Tongue (tissue), 2 donors: ENCODE results near the gene AAGAB. TPM values are rescaled to one million over a fixed set of nuclear protein-coding genes. Genes with fewer than 3 reads are reported as not detected.
"Not testable (repeated sequence)": the region's sequence is repeated elsewhere in the genome, so short reads cannot be mapped to it uniquely, and the experiment has no call there.

ENCODE experiments used
- DNase-seq: peaks from one replicate; pipeline ENCODE4 v3.0.0-alpha.2; 2015
- total RNA-seq: library from RNA; depleted of rRNA; stranded (reverse); fragments of >200 nt; gene quantifications from one replicate; pipeline ENCODE4 v1.2.3, GENCODE V29; 2014

AAGAB gene
- 21.2 TPM for total RNA-seq

- DNase-seq, result peak; percentile 98
Measured at GRCh38 chr15:67254238-67255175, at the start of gene AAGAB, which contains the start of gene IQCH. TSS of gene AAGAB (minus strand) at chr15:67254661. CDS start at chr15:67254631, 30 bp downstream. TSS of gene IQCH (plus strand) at chr15:67254786. CDS start at chr15:67254897, 111 bp downstream.

- peak; percentile 36 for DNase-seq
Measured at GRCh38 chr15:67303490-67304363, 49.3 kb upstream of the AAGAB start.

- DNase-seq, result peak; percentile 22
Measured at GRCh38 chr15:67300266-67301025, 46.0 kb upstream of the AAGAB start.

GRCh38 chr15:67296684-67297083, 42.2 kb upstream of the AAGAB start:
- DNase-seq, result no peak

GRCh38 chr15:67296188-67296587, 41.7 kb upstream of the AAGAB start:
- no peak for DNase-seq

- no peak for DNase-seq
Measured at GRCh38 chr15:67290319-67290718, 35.9 kb upstream of the AAGAB start.

- not testable (repeated sequence) for DNase-seq
Measured at GRCh38 chr15:67286400-67286799, 31.9 kb upstream of the AAGAB start.

- DNase-seq, result not testable (repeated sequence)
Measured at GRCh38 chr15:67285625-67286024, 31.2 kb upstream of the AAGAB start.

- no peak for DNase-seq
Measured at GRCh38 chr15:67281714-67282113, 27.3 kb upstream of the AAGAB start.

GRCh38 chr15:67280217-67280616, 25.8 kb upstream of the AAGAB start:
- no peak for DNase-seq

- no peak for DNase-seq
Measured at GRCh38 chr15:67276666-67277065, 22.2 kb upstream of the AAGAB start.

- DNase-seq, result no peak
Measured at GRCh38 chr15:67274236-67274635, 19.8 kb upstream of the AAGAB start.

GRCh38 chr15:67267951-67268941, 13.8 kb upstream of the AAGAB start:
- no peak for DNase-seq

- no peak for DNase-seq
Measured at GRCh38 chr15:67267440-67267839, 13.0 kb upstream of the AAGAB start.

GRCh38 chr15:67266870-67267269, 12.4 kb upstream of the AAGAB start:
- no peak for DNase-seq

- DNase-seq, result no peak
Measured at GRCh38 chr15:67259806-67260205, 5.3 kb upstream of the AAGAB start.

- DNase-seq, result no peak
Measured at GRCh38 chr15:67259379-67259778, 4.9 kb upstream of the AAGAB start.

- not testable (repeated sequence) for DNase-seq
Measured at GRCh38 chr15:67258412-67258811, 4.0 kb upstream of the AAGAB start.

- no peak for DNase-seq
Measured at GRCh38 chr15:67256051-67256450, 1.6 kb upstream of the AAGAB start.

GRCh38 chr15:67253549-67254237, 768 bp downstream of the AAGAB start:
- DNase-seq, result peak; percentile 44
